GM12872 (cell line): Measurements from ENCODE around the gene CMTM7.

Experiments
- TF ChIP-seq, protein P1 (sequence below): IDR thresholded peaks from 3 replicates; pipeline ENCODE4 v1.5.1; 2011; ENCODE audit warnings: low read depth, mild to moderate bottlenecking, low read length, moderate library complexity; ENCODE audit not compliant: insufficient read depth

Gene CMTM7

DNA sequence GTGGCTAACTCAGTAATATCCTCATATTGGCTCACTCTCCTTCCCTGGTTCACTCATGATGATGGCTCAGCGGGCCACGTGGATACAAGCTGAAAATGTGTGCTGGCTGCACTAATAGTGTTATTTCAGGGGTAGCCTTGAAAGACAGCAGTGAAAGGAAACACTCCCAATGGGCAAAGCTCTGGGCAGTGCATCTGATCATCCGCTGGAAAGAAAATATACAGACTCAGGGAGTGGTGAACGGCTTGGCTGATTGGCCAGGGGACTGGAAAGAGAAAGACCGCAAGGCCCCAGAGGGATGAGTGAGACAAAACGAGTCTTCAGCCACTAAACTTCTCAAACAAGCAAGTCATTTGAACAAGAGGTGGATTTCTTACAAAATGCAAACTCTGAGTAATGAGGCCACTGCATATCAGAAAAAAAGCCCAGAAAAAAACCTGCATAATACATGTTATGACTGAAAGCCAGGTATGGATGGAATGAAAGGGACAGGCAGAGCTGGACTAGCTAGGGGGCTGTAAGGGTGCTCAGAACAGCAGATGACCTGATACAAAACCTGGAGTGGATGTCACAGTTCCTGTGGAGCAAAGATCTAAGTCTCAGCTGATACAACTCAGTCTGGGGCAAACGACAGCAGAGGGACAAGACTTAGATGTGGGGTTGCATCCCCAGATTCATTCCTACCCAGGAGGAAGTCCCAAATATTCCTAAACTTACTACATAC lies 77.7 kb downstream of the CMTM7 start:
- TF ChIP-seq, protein P1, sequence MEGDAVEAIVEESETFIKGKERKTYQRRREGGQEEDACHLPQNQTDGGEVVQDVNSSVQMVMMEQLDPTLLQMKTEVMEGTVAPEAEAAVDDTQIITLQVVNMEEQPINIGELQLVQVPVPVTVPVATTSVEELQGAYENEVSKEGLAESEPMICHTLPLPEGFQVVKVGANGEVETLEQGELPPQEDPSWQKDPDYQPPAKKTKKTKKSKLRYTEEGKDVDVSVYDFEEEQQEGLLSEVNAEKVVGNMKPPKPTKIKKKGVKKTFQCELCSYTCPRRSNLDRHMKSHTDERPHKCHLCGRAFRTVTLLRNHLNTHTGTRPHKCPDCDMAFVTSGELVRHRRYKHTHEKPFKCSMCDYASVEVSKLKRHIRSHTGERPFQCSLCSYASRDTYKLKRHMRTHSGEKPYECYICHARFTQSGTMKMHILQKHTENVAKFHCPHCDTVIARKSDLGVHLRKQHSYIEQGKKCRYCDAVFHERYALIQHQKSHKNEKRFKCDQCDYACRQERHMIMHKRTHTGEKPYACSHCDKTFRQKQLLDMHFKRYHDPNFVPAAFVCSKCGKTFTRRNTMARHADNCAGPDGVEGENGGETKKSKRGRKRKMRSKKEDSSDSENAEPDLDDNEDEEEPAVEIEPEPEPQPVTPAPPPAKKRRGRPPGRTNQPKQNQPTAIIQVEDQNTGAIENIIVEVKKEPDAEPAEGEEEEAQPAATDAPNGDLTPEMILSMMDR, result no peak

DNA sequence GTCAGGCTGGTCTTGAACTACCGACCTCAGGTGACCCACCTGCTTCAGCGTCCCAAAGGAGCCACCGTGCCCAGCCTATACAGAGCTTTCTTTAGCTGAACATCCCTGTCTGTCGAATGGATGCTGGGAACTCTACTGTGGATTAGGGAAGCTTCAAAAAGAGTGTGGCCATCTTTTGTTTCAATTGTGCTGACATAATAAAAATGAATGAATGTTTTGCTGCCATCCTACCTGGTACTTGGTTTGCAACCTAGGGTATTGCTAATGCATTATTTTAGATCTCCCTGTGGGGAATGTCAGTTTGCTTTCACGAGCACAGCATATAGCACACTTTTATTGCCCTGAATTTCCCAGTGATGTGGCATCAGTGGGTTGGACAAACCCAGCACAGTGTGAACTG lies 78.7 kb downstream of the CMTM7 start:
- TF ChIP-seq, protein P1, result no peak

DNA sequence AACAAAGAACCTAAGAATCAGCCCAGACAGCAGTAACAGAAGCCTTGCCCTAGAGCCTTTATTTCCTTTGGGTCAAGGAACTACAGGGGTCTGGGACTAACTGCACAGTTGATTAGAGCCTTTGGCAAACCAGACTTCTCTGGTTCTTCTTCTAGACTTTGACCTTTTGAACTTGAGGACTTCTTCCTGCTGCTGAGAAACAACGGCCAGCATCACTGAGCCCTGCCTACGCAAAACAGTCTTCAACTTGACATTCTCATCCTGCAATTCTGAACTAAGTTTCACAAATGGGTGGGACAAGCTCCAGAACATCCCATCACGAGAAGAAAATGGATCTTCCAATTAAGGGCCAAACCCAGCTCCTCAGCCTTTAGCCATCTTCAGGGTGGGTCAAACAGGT lies 79.6 kb downstream of the CMTM7 start:
- TF ChIP-seq, protein P1, result no peak

DNA sequence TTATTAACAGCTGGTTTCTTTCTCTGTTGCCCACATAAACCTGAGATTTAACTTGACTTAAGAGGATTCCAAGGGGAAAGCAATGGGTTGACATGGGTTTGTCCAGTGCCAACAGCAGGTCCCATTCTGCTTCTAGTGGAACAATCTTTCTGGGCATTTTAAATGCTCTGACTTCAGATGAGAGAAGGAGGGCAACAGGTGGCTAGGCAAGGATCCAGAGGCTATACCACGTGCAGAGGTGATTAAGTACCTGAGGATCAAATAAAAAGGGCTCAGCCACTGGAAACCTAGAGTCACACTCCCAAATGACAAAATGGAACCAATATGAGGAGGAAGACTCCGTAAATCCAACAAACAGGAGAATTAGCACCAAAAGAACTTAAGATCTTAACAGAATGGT lies 82.5 kb downstream of the CMTM7 start:
- TF ChIP-seq, protein P1, result no peak

DNA sequence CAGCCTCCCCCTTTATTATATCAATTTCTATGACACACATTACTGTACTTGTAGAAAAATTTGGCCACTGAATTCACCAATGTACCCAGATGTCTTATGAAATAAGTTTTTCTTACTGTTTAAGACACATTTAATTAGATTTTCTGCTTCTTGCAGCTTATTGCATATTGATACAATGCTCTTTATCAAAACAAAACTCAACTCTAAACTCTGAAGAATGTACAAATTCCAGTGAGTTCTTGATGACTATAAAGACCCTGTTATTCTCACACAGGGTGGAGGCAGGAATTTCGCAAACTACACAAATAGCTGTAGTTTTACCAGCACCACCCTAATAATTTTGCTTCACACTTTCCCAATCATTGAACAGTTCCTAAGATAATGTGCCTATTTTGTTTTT lies 89.0 kb downstream of the CMTM7 start:
- TF ChIP-seq, protein P1, result no peak

DNA sequence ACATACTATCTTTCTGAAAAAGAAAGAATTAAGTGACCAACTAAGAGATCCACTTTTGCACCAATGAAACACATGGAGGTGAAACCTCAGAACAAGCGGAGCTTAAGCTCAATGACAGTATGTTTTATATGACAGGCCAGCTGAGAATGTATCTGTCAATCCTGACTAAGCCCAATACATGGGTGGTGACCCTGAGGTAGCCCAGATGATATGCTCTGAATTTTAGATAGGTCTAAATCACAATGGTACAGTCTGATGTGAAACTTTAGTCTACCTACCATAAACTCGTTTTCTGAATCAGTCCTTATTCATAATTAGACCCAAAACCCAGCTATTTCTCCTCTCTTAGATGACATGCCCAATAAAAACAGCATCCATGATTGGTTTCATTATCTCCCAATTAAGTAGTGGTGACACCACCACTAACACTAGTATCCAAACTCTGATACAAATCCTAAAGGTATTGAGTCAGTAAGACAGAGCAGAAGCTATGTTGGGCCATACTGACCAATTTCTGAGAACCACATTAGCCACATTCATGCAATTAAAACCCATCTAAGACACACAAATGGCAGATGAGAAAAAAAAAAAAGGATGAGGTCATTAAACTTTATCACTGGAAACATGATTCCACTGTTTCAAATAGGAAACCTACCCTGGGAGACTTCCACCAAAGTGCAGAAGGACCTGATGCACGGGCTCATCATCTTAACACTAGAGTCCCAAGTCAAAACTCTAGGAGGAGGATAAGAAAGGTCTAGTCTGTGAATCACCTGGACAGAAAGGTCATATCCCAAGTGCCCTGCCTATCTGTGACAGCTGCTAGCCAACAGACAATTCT lies 90.4 kb downstream of the CMTM7 start:
- TF ChIP-seq, protein P1, result no peak

DNA sequence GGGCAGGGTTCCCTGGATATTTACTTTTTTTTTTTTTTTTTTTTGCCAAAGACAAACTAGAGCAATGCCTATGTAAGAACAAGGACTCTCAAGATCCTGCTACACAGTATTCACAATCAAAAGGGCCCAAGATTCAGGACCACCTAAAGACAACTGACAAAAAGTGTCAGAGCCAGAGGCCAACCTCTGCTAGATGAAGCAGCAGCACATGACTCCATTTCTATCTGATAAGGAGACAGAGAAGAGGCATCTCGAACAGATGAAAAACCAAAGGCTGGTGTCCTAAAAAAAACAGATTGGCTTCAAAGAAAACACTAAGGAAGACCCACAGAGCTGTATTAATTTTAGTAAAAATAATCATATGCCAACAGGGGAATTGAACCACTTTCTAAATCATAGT lies 91.0 kb downstream of the CMTM7 start:
- TF ChIP-seq, protein P1, result no peak
